ENCODE measurements around the gene ZNF18.

DNA sequence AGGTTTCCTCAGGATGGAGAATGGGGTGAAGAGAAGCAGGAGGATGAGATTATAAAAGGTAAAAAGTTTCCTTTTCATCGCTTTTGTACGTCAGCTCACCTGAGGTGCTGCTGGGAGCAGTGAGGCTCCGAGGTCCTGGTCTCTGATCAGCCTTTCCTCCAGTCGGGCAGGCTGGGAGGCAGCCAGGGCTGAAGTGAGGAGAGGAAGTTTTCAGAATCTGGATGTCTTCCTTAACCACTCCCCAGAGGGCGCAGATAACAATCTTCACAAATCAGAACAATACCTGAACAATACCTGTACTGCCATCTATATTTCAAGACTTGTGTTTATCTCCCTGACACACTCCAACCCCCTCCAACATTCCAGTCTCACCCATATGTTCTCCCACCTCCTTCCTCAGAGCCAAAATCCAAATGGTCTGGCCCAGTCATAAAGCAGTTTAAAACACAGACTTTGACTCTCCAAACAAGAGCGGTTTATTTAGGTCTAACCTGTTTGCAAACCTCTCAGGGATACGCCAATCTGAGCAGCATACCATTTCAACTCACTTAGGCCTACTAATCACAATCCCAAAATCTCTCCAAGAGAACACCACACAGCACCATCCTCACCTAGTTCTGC lies 6.8 kb downstream of the ZNF18 start:
- TF ChIP-seq CTCF (IDR thresholded peaks at IDR 0.05; ENCODE audit: low read depth, low read length, poor library complexity, severe bottlenecking) (no peak), EZH2phosphoT487 (IDR thresholded peaks at IDR 0.05; ENCODE audit: borderline replicate concordance, low read length) (no peak)
